ENCODE data around the gene TUT4. TPM values are rescaled to one million over a fixed set of nuclear protein-coding genes. Genes with fewer than 3 reads are reported as not detected.

TUT4 gene
- total and polyA plus RNA-seq, 5 donors, result 20.4 to 41.1 (median 37.7) TPM

- DNase-seq (no peak), ATAC-seq (no peak)
- Histone ChIP-seq H3K4me1 (ENCODE audit: control insufficient read depth, insufficient read depth, low read length) (no peaks in the 10 kb centered on the region), H3K27me3 (ENCODE audit: control insufficient read depth, insufficient read depth) (no peaks in the 10 kb centered on the region), H3K9me3 (ENCODE audit: control insufficient read depth, low read length) (no peaks in the 10 kb centered on the region), H3K4me3 (ENCODE audit: low read length) (no peak overlapping the region), H3K27ac (ENCODE audit: low read length) (no peak overlapping the region)
- 97% methylated on average over 1 of the region's 1 CpG for whole genome bisulfite sequencing
- intact Hi-C loops (cut with DNase I), result no loop called here
Measured at GRCh38 chr1:52424813-52425212, 128.1 kb downstream of the TUT4 start.

- no peaks in the 10 kb centered on the region for H3K9me3 ChIP-seq (ENCODE audit: control insufficient read depth, low read length)
- ATAC-seq (peak in 1 of 2 donors; percentile 51), DNase-seq (no peak)
- no peaks in the 10 kb centered on the region for H3K27me3 ChIP-seq (ENCODE audit: control insufficient read depth, insufficient read depth)
- no peak overlapping the region for H3K4me3 ChIP-seq (ENCODE audit: low read length)
- H3K27ac ChIP-seq (ENCODE audit: low read length), result no peak overlapping the region
- no peaks in the 10 kb centered on the region for H3K4me1 ChIP-seq (ENCODE audit: control insufficient read depth, insufficient read depth, low read length)
- intact Hi-C loops (cut with DNase I), result no loop called here
Measured at GRCh38 chr1:52424231-52424636, 128.7 kb downstream of the TUT4 start.

DNA sequence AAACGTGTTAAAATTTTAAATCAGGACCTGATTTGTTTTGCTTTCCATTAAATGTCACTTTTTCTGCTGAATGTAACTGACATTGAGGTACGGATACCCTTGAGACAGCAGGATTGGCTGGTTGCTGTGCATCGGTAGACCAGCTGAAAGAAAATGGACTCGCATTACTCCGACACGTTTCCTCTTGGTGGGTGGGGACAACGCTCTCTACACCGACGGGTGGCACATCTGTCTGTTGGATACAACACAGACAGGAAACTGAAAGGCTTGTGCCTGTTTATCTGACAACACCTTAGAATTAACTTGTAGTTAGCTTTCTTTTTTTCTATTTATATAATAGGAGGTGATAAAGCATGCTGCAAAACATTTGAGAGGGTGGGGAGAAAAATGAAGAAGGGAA is 129.1 kb downstream of the TUT4 start:
- H3K27me3 ChIP-seq (ENCODE audit: control insufficient read depth, insufficient read depth), result no peaks in the 10 kb centered on the region
- H3K9me3 ChIP-seq (ENCODE audit: control insufficient read depth, low read length), result no peaks in the 10 kb centered on the region
- ATAC-seq, result peak in 1 of 2 donors; percentile 58
- DNase-seq, result peak in 1 of 3 donors; percentile 27
- WGBS, result 44% methylated on average over 9 of the region's 9 CpGs
- H3K4me1 ChIP-seq (ENCODE audit: control insufficient read depth, insufficient read depth, low read length), result no peaks in the 10 kb centered on the region
- intact Hi-C loops (cut with DNase I), result no loop called here
- no peak overlapping the region for H3K4me3 ChIP-seq (ENCODE audit: low read length)
- no peak overlapping the region for H3K27ac ChIP-seq (ENCODE audit: low read length)

GRCh38 chr1:52423055-52423454 is 129.8 kb downstream of the TUT4 start:
- DNase-seq (no peak), ATAC-seq (no peak)
- H3K27ac ChIP-seq (ENCODE audit: low read length), result no peak overlapping the region
- intact Hi-C loops (cut with DNase I), result no loop called here
- no peak overlapping the region for H3K4me3 ChIP-seq (ENCODE audit: low read length)
- H3K4me1 ChIP-seq (ENCODE audit: control insufficient read depth, insufficient read depth, low read length), result no peaks in the 10 kb centered on the region
- no peaks in the 10 kb centered on the region for H3K9me3 ChIP-seq (ENCODE audit: control insufficient read depth, low read length)
- 95% methylated on average over 2 of the region's 2 CpGs for WGBS
- H3K27me3 ChIP-seq (ENCODE audit: control insufficient read depth, insufficient read depth), result no peaks in the 10 kb centered on the region

DNA sequence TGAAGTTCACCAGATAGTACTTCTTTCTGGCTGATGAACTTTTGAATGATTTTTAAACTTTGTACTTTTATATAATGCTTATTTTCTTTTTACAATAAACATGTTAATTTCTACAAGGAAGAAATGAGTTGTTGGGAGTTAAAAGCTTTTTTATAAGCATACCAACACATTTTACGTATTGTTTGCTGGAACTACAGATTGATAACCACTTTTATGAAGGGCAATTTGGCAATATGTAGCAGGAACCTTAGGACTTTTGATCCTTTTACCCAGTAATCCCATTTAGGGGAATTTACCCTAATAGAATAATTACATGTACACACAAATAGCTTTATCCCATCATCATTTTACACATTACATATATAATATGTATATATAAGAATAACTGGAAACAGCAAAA is 132.2 kb downstream of the TUT4 start:
- intact Hi-C loops (cut with DNase I), result no loop called here
- H3K27ac ChIP-seq (ENCODE audit: low read length), result no peak overlapping the region
- H3K4me3 ChIP-seq (ENCODE audit: low read length), result no peak overlapping the region
- no peaks in the 10 kb centered on the region for H3K4me1 ChIP-seq (ENCODE audit: control insufficient read depth, insufficient read depth, low read length)
- no peak for DNase-seq
- no peak for ATAC-seq
- WGBS, result 95% methylated on average over 1 of the region's 1 CpG
- H3K9me3 ChIP-seq (ENCODE audit: control insufficient read depth, low read length), result no peaks in the 10 kb centered on the region
- H3K27me3 ChIP-seq (ENCODE audit: control insufficient read depth, insufficient read depth), result no peaks in the 10 kb centered on the region

DNA sequence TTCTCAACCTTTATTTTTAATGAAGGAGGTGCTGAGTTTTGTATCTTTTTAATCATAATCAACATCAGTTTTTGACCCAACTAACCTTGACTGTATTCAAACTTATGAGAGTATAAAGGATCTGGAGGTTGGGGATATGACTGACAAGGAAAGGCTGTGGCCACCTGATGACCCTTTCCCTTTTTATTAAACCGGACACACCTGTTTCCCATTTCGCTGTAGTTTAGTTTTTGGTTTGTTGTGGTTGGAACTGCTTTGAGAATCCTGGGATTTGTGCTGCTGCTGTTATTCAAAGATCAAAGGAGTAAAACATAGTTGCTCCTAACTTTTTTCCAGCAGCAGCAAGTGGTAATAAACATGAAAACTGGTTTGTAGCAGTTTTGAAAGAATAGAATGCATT is 136.1 kb downstream of the TUT4 start:
- Histone ChIP-seq H3K9me3 (ENCODE audit: control insufficient read depth, low read length) (no peaks in the 10 kb centered on the region), H3K27ac (ENCODE audit: low read length) (no peak overlapping the region), H3K4me3 (ENCODE audit: low read length) (no peak overlapping the region), H3K27me3 (ENCODE audit: control insufficient read depth, insufficient read depth) (no peaks in the 10 kb centered on the region), H3K4me1 (ENCODE audit: control insufficient read depth, insufficient read depth, low read length) (no peaks in the 10 kb centered on the region)
- intact Hi-C loops (cut with DNase I), result no loop called here
- ATAC-seq (no peak), DNase-seq (no peak)
- 80% methylated on average over 2 of the region's 2 CpGs for WGBS

DNA sequence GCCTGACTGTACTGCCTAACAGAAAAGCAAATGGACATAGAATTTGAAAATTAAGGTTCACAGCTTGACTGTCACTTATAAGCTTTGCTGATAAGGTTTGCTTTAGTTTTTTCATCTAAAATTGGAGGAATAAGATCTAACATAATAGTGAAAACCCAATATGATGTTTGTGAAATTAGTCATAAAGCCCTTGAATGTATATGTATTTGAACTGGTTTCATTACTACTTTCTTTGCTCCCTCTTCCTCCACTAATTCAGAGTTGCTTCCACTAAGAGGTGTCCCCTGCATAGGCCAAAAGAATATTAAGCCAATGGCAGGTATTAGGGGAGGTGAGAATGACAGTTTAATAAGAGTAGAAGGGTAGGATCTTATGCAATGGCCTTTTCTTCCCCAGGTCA is 137.9 kb downstream of the TUT4 start:
- Histone ChIP-seq H3K27me3 (ENCODE audit: control insufficient read depth, insufficient read depth) (no peaks in the 10 kb centered on the region), H3K4me1 (ENCODE audit: control insufficient read depth, insufficient read depth, low read length) (no peaks in the 10 kb centered on the region), H3K4me3 (ENCODE audit: low read length) (no peak overlapping the region), H3K27ac (ENCODE audit: low read length) (no peak overlapping the region), H3K9me3 (ENCODE audit: control insufficient read depth, low read length) (no peaks in the 10 kb centered on the region)
- intact Hi-C loops (cut with DNase I), result no loop called here
- DNase-seq, result no peak
- ATAC-seq, result no peak

DNA sequence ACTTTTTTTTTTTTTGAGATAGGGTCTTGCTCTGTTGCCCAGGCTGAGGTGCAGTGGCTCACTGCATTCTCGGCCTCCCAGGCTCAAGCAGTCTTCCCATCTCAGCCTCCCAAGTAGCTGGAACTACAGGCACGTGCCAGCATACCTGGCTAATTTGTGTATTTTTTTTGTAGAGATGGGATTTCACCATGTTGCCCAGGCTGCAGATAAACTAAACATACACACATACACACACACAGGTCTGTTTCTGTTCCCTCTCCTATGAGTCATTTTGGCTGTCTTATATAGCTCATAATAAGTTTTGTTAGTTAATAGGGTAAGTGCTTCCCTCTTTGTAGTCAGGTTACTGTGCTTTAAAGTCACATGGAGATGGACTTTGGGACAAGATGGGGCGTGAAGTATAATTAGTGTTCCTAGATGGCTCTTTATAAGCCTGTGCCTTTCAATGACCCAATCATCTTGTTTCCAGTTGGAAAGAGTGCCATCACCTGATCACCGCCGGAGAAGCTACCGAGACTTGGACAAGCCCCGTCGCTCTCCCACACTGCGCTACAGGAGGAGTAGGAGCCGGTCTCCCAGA is 139.4 kb downstream of the TUT4 start:
- Histone ChIP-seq H3K27me3 (ENCODE audit: control insufficient read depth, insufficient read depth) (no peaks in the 10 kb centered on the region), H3K9me3 (ENCODE audit: control insufficient read depth, low read length) (no peaks in the 10 kb centered on the region), H3K27ac (ENCODE audit: low read length) (no peak overlapping the region), H3K4me3 (ENCODE audit: low read length) (no peak overlapping the region), H3K4me1 (ENCODE audit: control insufficient read depth, insufficient read depth, low read length) (no peaks in the 10 kb centered on the region)
- intact Hi-C loops (cut with DNase I), result no loop called here
- DNase-seq (no peak), ATAC-seq (peak in 1 of 2 donors; percentile 29)
- 96% methylated on average over 10 of the region's 10 CpGs for whole genome bisulfite sequencing

DNA sequence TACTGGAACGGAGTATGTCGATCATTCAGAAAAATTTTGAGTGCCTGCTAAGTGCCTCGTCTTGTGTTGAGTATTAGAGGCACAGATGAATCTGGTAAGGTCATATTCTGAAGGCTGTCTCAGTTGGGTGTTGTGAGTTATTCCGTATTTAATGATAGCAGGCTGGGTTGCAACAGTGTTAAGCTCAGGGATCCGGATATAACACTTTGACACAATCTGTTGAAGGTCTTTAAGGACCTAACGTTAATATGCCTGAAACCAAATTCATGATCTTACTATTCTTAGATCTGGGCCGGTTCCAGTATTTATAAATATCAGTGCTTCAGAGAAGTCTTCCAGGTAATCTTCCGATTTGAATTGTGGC is 147.9 kb downstream of the TUT4 start:
- intact Hi-C loops (cut with DNase I), result loop anchor here in 1 of 4 donors (10.0 kb wide), 1 partner anchor 290 kb away; the partner anchor contains the start of gene COA7

GRCh38 chr1:52404116-52404974 is 148.5 kb downstream of the TUT4 start, which contains the start of the genes ORC1 and PRPF38A:
TSS of gene ORC1 (minus strand) at chr1:52404423. CDS start at chr1:52402223, 2,200 bp downstream.
TSS of gene PRPF38A (plus strand) at chr1:52404602. CDS start at chr1:52404750, 148 bp downstream.
- peak within 1 kb of the TSS; percentile 84 for H3K27ac ChIP-seq (ENCODE audit: low read length)
- no peaks in the 10 kb centered on the region for H3K27me3 ChIP-seq (ENCODE audit: control insufficient read depth, insufficient read depth)
- intact Hi-C loops (cut with DNase I), result loop anchor here in 1 of 4 donors (10.0 kb wide), 1 partner anchor 290 kb away; the partner anchor contains the start of gene COA7
- H3K9me3 ChIP-seq (ENCODE audit: control insufficient read depth, low read length), result no peaks in the 10 kb centered on the region
- ATAC-seq (peak; percentile 100), DNase-seq (peak; percentile 97 to 99 (median 98))
- no peaks in the 10 kb centered on the region for H3K4me1 ChIP-seq (ENCODE audit: control insufficient read depth, insufficient read depth, low read length)
- H3K4me3 ChIP-seq (ENCODE audit: low read length), result peak within 1 kb of the TSS; percentile 91
- under 1% methylated on average over 57 of the region's 57 CpGs for WGBS

More for the DNA sequence above, 147.9 kb downstream of the TUT4 start:
- no peak for DNase-seq
- 2% methylated on average over 8 of the region's 8 CpGs for WGBS
- H3K27me3 ChIP-seq (ENCODE audit: control insufficient read depth, insufficient read depth), result no peaks in the 10 kb centered on the region
- H3K4me1 ChIP-seq (ENCODE audit: control insufficient read depth, insufficient read depth, low read length), result no peaks in the 10 kb centered on the region
- peak overlapping the region; percentile 84 for H3K27ac ChIP-seq (ENCODE audit: low read length)
- no peak for ATAC-seq
- no peaks in the 10 kb centered on the region for H3K9me3 ChIP-seq (ENCODE audit: control insufficient read depth, low read length)
- peak overlapping the region; percentile 91 for H3K4me3 ChIP-seq (ENCODE audit: low read length)

GRCh38 chr1:52403566-52404115 is 149.3 kb downstream of the TUT4 start:
- no peak for DNase-seq

More at GRCh38 chr1:52403566-52404115, 149.3 kb downstream of the TUT4 start:
- no peak overlapping the region for H3K27ac ChIP-seq (ENCODE audit: low read length)
- no peaks in the 10 kb centered on the region for H3K4me1 ChIP-seq (ENCODE audit: control insufficient read depth, insufficient read depth, low read length)
- WGBS, result 1% methylated on average over 16 of the region's 16 CpGs
- H3K27me3 ChIP-seq (ENCODE audit: control insufficient read depth, insufficient read depth), result no peaks in the 10 kb centered on the region
- peak; percentile 30 to 31 for ATAC-seq
- intact Hi-C loops (cut with DNase I), result loop anchor here in 1 of 4 donors (10.0 kb wide), 1 partner anchor 291 kb away; the partner anchor contains the start of gene COA7
- H3K9me3 ChIP-seq (ENCODE audit: control insufficient read depth, low read length), result no peaks in the 10 kb centered on the region
- peak overlapping the region; percentile 91 for H3K4me3 ChIP-seq (ENCODE audit: low read length)

Data from right cardiac atrium (tissue), 5 donors.